Thyroid gland (tissue), 4 donors: Measurements from ENCODE around the gene FGGY.

Experiments used
- CTCF ChIP-seq, 6 experiments: fragments of 200-600 bp in 3 of 6; fragments of 450-650 bp in 3 of 6; sonication (generic) in 3 of 6; IDR thresholded peaks; one replicate each; pipeline ENCODE4 v1.5.1; 2016 to 2019; ENCODE audit warnings: antibody characterized with exemption in 6 of 6, mild to moderate bottlenecking in 2 of 6, inconsistent platforms in 1 of 6, moderate library complexity in 1 of 6
- POLR2A ChIP-seq, 2 donors: fragments of 450-650 bp; IDR thresholded peaks; one replicate each; pipeline ENCODE4 v1.6.1; 2017; ENCODE audit warnings: antibody characterized with exemption in 2 of 2, mild to moderate bottlenecking in 2 of 2, moderate library complexity in 1 of 2

- TF ChIP-seq CTCF (IDR thresholded peaks at IDR 0.05) (no peak), POLR2A (IDR thresholded peaks at IDR 0.05) (no peak)
These were observed 433.4 kb downstream of the FGGY start for GRCh38 chr1:59730302-59730701.
